ENCODE measurements around the gene RPP21.

GRCh38 chr6:30344868-30345671, at the start of gene RPP21:
- TF ChIP-seq CTCF (IDR thresholded peaks at IDR 0.05) (no peak), POLR2A (IDR thresholded peaks at IDR 0.05) (peak in 1 of 2 donors; percentile 65), POLR2AphosphoS5 (IDR thresholded peaks at IDR 0.05; ENCODE audit: insufficient read depth in 1 of 2, low read depth in 1 of 2) (peak; percentile 62 to 94)
